H1 (cell line): ENCODE results near the gene RHBDF2. TPM values are rescaled to one million over a fixed set of nuclear protein-coding genes. Genes with fewer than 3 reads are reported as not detected.

Experiments
- CTCF ChIA-PET: fragments of 300-600 bp; sonication (Branson Sonifier 250); formaldehyde crosslinking; loops from one replicate; lab custom pipeline; 2021; ENCODE audit not compliant: partially characterized antibody; lab: Charles Lee
- POLR2A ChIA-PET: fragments of 300-600 bp; sonication (Branson Sonifier 250); formaldehyde crosslinking; loops from one replicate; lab custom pipeline; 2021; ENCODE audit warnings: inconsistent platforms; ENCODE audit not compliant: partially characterized antibody; lab: Charles Lee
- DNase-seq, 2 experiments: peaks; one replicate each; pipeline versions ENCODE4 v3.0.0 to v3.0.0-alpha.2; 2010 to 2022; ENCODE audit warnings: low spot score in 2 of 2, low read depth in 1 of 2, mixed read lengths in 1 of 2
- FAIRE-seq: peaks from 2 replicates; lab custom pipeline; 2011; peaks lifted over from hg19 to GRCh38; lab: Jason Lieb, UNC
- H2AFZ ChIP-seq: 2 replicates; pipeline ENCODE4 v1.8.1; 2012; ENCODE audit warnings: low read length, inconsistent platforms
- H2AK5ac ChIP-seq: 2 replicates; pipeline ENCODE4 v1.6.1; 2013; ENCODE audit warnings: low read depth, low read length
- H2BK120ac ChIP-seq: replicated peaks from 2 replicates; pipeline ENCODE3; 2013; ENCODE audit warnings: low read depth, low read length, inconsistent platforms
- H2BK12ac ChIP-seq: 2 replicates; pipeline ENCODE4 v1.6.1; 2013; ENCODE audit warnings: low read depth, low read length
- H2BK15ac ChIP-seq: 2 replicates; pipeline ENCODE4 v1.6.1; 2013; ENCODE audit warnings: low read length
- H2BK20ac ChIP-seq: 2 replicates; pipeline ENCODE4 v1.6.1; 2013; ENCODE audit warnings: low read length
- H2BK5ac ChIP-seq: 2 replicates; pipeline ENCODE4 v1.6.1; 2013; ENCODE audit warnings: low read depth, low read length
- H3K14ac ChIP-seq: 2 replicates; pipeline ENCODE4 v1.6.1; 2013; ENCODE audit warnings: inconsistent platforms; ENCODE audit not compliant: insufficient read length
- H3K18ac ChIP-seq: 2 replicates; pipeline ENCODE4 v1.6.1; 2013; ENCODE audit warnings: low read length; ENCODE audit errors: extremely low read depth
- H3K23ac ChIP-seq: 2 replicates; pipeline ENCODE4 v1.6.1; 2013; ENCODE audit warnings: inconsistent platforms; ENCODE audit not compliant: insufficient read length
- H3K23me2 ChIP-seq: 2 replicates; pipeline ENCODE4 v1.6.1; 2013; ENCODE audit warnings: low read depth, low read length
- H3K27ac ChIP-seq: 2 replicates; pipeline ENCODE4 v1.6.1; 2011; ENCODE audit warnings: low read depth, low read length, inconsistent platforms
- H3K27me3 ChIP-seq, 4 experiments: replicated peaks in 1 of 4; 1 replicate in 1 of 4; 2 replicates in 3 of 4; pipeline versions ENCODE4 v1.6.1 to v1.8.1; 2011 to 2013; ENCODE audit warnings: low read length in 3 of 4, mild to moderate bottlenecking in 3 of 4, inconsistent platforms in 2 of 4, mixed read lengths in 2 of 4, moderate library complexity in 1 of 4; ENCODE audit not compliant: control insufficient read depth in 3 of 4, insufficient read depth in 3 of 4; ENCODE audit errors: extremely low read depth in 1 of 4
- H3K36me3 ChIP-seq, 4 experiments: 2 replicates each; pipeline versions ENCODE4 v1.6.1 to v1.8.1; 2011 to 2013; ENCODE audit warnings: mild to moderate bottlenecking in 4 of 4, low read length in 3 of 4, moderate library complexity in 2 of 4, control low read depth in 1 of 4, inconsistent platforms in 1 of 4; ENCODE audit not compliant: insufficient read depth in 4 of 4, control insufficient read depth in 2 of 4
- H3K4ac ChIP-seq: replicated peaks from 2 replicates; pipeline ENCODE3; 2013; ENCODE audit warnings: low read length, low read depth, mixed read lengths, inconsistent platforms; ENCODE audit not compliant: insufficient read length
- H3K4me1 ChIP-seq, 4 experiments: replicated peaks in 1 of 4; 1 replicate in 1 of 4; 2 replicates in 3 of 4; pipeline versions ENCODE4 v1.6.1 to v1.8.1; 2011 to 2013; ENCODE audit warnings: low read length in 3 of 4, inconsistent platforms in 2 of 4, mixed read lengths in 1 of 4; ENCODE audit not compliant: insufficient read depth in 4 of 4, control insufficient read depth in 3 of 4
- H3K4me2 ChIP-seq, 2 experiments: 2 replicates each; pipeline versions ENCODE4 v1.6.1 to v1.8.1; 2011 to 2013; ENCODE audit warnings: low read depth in 2 of 2, low read length in 2 of 2, control low read depth in 1 of 2, inconsistent platforms in 1 of 2, mild to moderate bottlenecking in 1 of 2; ENCODE audit not compliant: insufficient read depth in 1 of 2
- H3K4me3 ChIP-seq, 4 experiments: fragments of 200-600, 300-600 bp in 1 of 4; sonication (generic), shearing (Covaris generic), sonication (Bioruptor Twin) in 1 of 4; 2 replicates each; pipeline versions ENCODE4 v1.5.1 to v1.8.1; 2011 to 2016; ENCODE audit warnings: low read length in 4 of 4, low read depth in 3 of 4, control low read depth in 2 of 4, inconsistent platforms in 2 of 4, mild to moderate bottlenecking in 2 of 4, mixed read lengths in 1 of 4, moderate library complexity in 1 of 4; ENCODE audit not compliant: insufficient read depth in 2 of 4; ENCODE audit errors: extremely low read depth in 1 of 4
- H3K56ac ChIP-seq: replicated peaks from 2 replicates; pipeline ENCODE3; 2013; ENCODE audit warnings: low read depth, mild to moderate bottlenecking, mixed read lengths, low read length, inconsistent platforms; ENCODE audit not compliant: insufficient read length
- H3K79me1 ChIP-seq: 2 replicates; pipeline ENCODE4 v1.6.1; 2013; ENCODE audit warnings: low read depth, low read length, control low read depth
- H3K79me2 ChIP-seq, 2 experiments: 2 replicates each; pipeline versions ENCODE4 v1.6.1 to v1.8.1; 2012 to 2013; ENCODE audit warnings: low read length in 2 of 2, mild to moderate bottlenecking in 2 of 2, inconsistent platforms in 1 of 2; ENCODE audit not compliant: insufficient read depth in 2 of 2, control insufficient read depth in 1 of 2
- H3K9ac ChIP-seq, 4 experiments: replicated peaks in 1 of 4; 1 replicate in 1 of 4; 2 replicates in 3 of 4; pipeline versions ENCODE4 v1.6.1 to v1.8.1; 2011 to 2013; ENCODE audit warnings: low read depth in 3 of 4, low read length in 3 of 4, control low read depth in 2 of 4, mild to moderate bottlenecking in 2 of 4, moderate library complexity in 2 of 4, inconsistent platforms in 1 of 4; ENCODE audit errors: extremely low read depth in 1 of 4
- H3K9me3 ChIP-seq, 2 experiments: 2 replicates each; pipeline versions ENCODE4 v1.6.1 to v1.8.1; 2012 to 2013; ENCODE audit warnings: mild to moderate bottlenecking in 2 of 2, moderate library complexity in 2 of 2, control low read depth in 1 of 2, inconsistent platforms in 1 of 2, low read depth in 1 of 2, low read length in 1 of 2, mixed read lengths in 1 of 2; ENCODE audit not compliant: insufficient read depth in 2 of 2
- H4K20me1 ChIP-seq, 2 experiments: replicated peaks in 1 of 2; 2 replicates each; pipeline versions ENCODE3 to v1.8.1; 2011 to 2013; ENCODE audit warnings: inconsistent platforms in 2 of 2, low read length in 2 of 2, mild to moderate bottlenecking in 1 of 2; ENCODE audit not compliant: insufficient read depth in 2 of 2, control insufficient read depth in 1 of 2
- H4K5ac ChIP-seq: 2 replicates; pipeline ENCODE4 v1.6.1; 2013; ENCODE audit warnings: low read length, low read depth, mixed read lengths, inconsistent platforms; ENCODE audit not compliant: insufficient read length
- H4K8ac ChIP-seq: 2 replicates; pipeline ENCODE4 v1.8.0; 2013; ENCODE audit warnings: mild to moderate bottlenecking, moderate library complexity, low read length, inconsistent platforms; ENCODE audit not compliant: insufficient read depth; ENCODE audit errors: extremely low read depth
- H4K91ac ChIP-seq: replicated peaks from 2 replicates; pipeline ENCODE3; 2013; ENCODE audit warnings: low read length, mixed read lengths, inconsistent platforms; ENCODE audit not compliant: insufficient read length
- ASH2L ChIP-seq: fragments of 200-600, 300-600 bp; sonication (generic); IDR thresholded peaks from one replicate; pipeline ENCODE4 v1.7.1; 2017; ENCODE audit warnings: low read length
- CHD1 ChIP-seq: IDR thresholded peaks from 2 replicates; pipeline ENCODE4 v1.6.1; 2012; ENCODE audit warnings: low read depth, low read length, improper control_type of control experiment
- CREB1 ChIP-seq: IDR thresholded peaks from 2 replicates; pipeline ENCODE4 v1.6.1; 2012; ENCODE audit warnings: inconsistent platforms
- GTF2F1 ChIP-seq: IDR thresholded peaks from 2 replicates; pipeline ENCODE4 v1.6.1; 2012; ENCODE audit warnings: low read depth, low read length, improper control_type of control experiment, borderline replicate concordance
- JUND ChIP-seq: IDR thresholded peaks from 2 replicates; pipeline ENCODE4 v1.6.1; 2011; ENCODE audit warnings: mild to moderate bottlenecking, improper control_type of control experiment, low read length
- MAFK ChIP-seq: IDR thresholded peaks from 2 replicates; pipeline ENCODE4 v1.6.1; 2012; ENCODE audit warnings: low read depth, mild to moderate bottlenecking, improper control_type of control experiment, low read length
- RFX5 ChIP-seq: IDR thresholded peaks from 2 replicates; pipeline ENCODE4 v1.6.1; 2011; ENCODE audit warnings: low read depth, low read length, improper control_type of control experiment, borderline replicate concordance
- SAP30 ChIP-seq: fragments of 300-600 bp; sonication (generic); IDR thresholded peaks from 2 replicates; pipeline ENCODE4 v1.7.1; 2012; ENCODE audit warnings: low read length, moderate library complexity, mild to moderate bottlenecking, inconsistent platforms; ENCODE audit not compliant: insufficient read depth, insufficient replicate concordance
- USF2 ChIP-seq: IDR thresholded peaks from 2 replicates; pipeline ENCODE4 v1.6.1; 2011; ENCODE audit warnings: low read length, improper control_type of control experiment
- YY1 ChIP-seq: IDR thresholded peaks from 2 replicates; pipeline ENCODE4 v1.6.1; 2011; ENCODE audit warnings: low read depth, mild to moderate bottlenecking, low read length
- WGBS, 2 experiments: shearing (Covaris generic) in 1 of 2; methylation state at CpG; one replicate each; pipeline versions ENCODE4 v1.1.6 to v1.1.7; 2013 to 2015; ENCODE audit warnings: low lambda C conversion rate in 2 of 2, mixed read lengths in 2 of 2, inconsistent platforms in 1 of 2, low coverage in 1 of 2, missing lambda C conversion rate in 1 of 2; ENCODE audit not compliant: insufficient replicate concordance in 2 of 2, insufficient coverage in 1 of 2, insufficient read length in 1 of 2; ENCODE audit errors: extremely low coverage in 1 of 2, missing lambda C conversion rate in 1 of 2; 5-methylcytosine and 5-hydroxymethylcytosine counted together
- polyA plus RNA-seq, 7 experiments: library from polyadenylated mRNA; depleted of rRNA in 3 of 7; stranded (reverse) in 5 of 7; unstranded in 2 of 7; fragments of >200 nt in 5 of 7; fragments of 200-250 nt in 2 of 7; gene quantifications; 1 replicate in 5 of 7; 2 replicates in 1 of 7; 4 replicates in 1 of 7; pipeline versions ENCODE4 v1.2.1 to v1.2.3, GENCODE V29; 2011 to 2013; ENCODE audit warnings: missing spikeins in 2 of 7, mixed read lengths in 2 of 7
- total RNA-seq: library from RNA; stranded (reverse); fragmentation: NEBNext Ultra II Directional; extraction: Animal tissue kit (Norgen Biotek cat#: 25700); gene quantifications from 2 replicates; pipeline ENCODE4 v1.2.1, GENCODE V29; 2021

RHBDF2 gene
- total and polyA plus RNA-seq, 2 of the 8 experiments (the other 6 are each of a cell fraction or from before 2014, with no cell fraction given), result 21.2 to 25.9 TPM

DNA sequence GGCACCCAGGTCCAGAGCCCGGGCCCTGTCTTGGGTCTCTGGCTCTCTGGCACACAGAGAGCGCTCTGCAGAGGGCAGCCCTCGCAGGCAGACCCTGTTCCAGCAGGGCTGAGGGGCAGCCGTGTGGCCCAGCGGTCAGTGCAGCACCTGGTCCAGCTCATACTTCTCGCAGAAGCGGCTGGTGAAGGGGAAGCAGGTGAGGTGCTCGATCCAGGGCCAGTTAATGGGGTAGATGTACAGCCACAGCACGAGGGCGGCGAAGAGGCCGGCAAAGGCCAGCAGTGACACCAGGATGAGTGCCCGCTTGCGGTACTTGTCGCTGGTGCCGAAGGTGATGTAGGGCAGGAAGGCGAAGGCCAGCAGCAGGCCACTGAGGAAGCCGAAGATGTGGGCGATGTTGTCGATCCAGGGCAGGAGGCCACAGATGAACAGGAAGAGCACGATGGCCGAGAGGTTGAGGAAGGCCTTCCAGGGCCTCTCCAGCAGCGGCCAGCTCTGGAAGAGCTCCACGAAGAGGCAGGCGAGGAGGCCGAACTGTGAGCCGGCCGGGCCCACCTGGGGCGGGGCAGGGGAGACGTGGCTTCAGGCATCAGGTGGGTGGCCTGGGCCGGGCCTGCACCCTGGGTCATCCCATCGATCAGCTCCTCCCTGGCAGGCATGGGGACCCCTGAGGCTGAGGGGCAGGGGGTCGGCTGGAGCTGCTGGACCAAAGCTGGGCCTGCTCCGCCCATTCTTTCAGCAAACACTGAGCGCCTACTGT lies 29.5 kb downstream of the RHBDF2 start:
- 93% methylated on average over 30 of the region's 35 CpGs; no CpG with 5 or more reads in 1 of the 2 experiments for WGBS, 2 experiments
- no peak overlapping the region for H2AK5ac ChIP-seq
- H3K27ac ChIP-seq, result no peak overlapping the region
- no peak overlapping the region for H2BK15ac ChIP-seq
- peaks cover 0 to 6% of the 10 kb centered on the region in 2 experiments for H4K20me1 ChIP-seq
- H2AFZ ChIP-seq, result no peak overlapping the region
- FAIRE-seq (no peak), DNase-seq (no peak)
- H4K5ac ChIP-seq, result no peak overlapping the region
- H3K79me1 ChIP-seq, result no peaks in the 10 kb centered on the region
- no peaks in the 10 kb centered on the region for H3K27me3 ChIP-seq
- no peaks in the 10 kb centered on the region for H3K79me2 ChIP-seq
- H3K23me2 ChIP-seq, result no peaks in the 10 kb centered on the region
- H3K4me2 ChIP-seq, result no peak overlapping the region
- no peak overlapping the region for H3K4ac ChIP-seq
- H2BK12ac ChIP-seq, result no peak overlapping the region
- H3K18ac ChIP-seq, result no peak overlapping the region
- ChIA-PET POLR2A (no interaction called here), CTCF (interaction anchor here (0.8 to 11.0 kb wide), 4 partner anchors 13 to 51 kb away, joined by 3 to 192 read pairs (median 36); partner anchors contain the start of gene RHBDF2)
- H3K9ac ChIP-seq, result no peak overlapping the region
- H4K91ac ChIP-seq, result no peak overlapping the region
- peaks cover 0 to 10% (median 0%) of the 10 kb centered on the region in 4 experiments; a peak in 2 of 8 replicates for H3K36me3 ChIP-seq
- peaks cover 0 to 6% (median 0%) of the 10 kb centered on the region in 4 experiments; a peak in 2 of 7 replicates for H3K4me1 ChIP-seq
- no peak overlapping the region for H3K23ac ChIP-seq
- no peak overlapping the region for H3K56ac ChIP-seq
- H3K9me3 ChIP-seq, result no peaks in the 10 kb centered on the region
- no peak overlapping the region for H2BK5ac ChIP-seq
- no peak overlapping the region for H3K4me3 ChIP-seq
- H2BK120ac ChIP-seq, result no peak overlapping the region
- 0 out of 2 replicates have a peak overlapping the region, but pooled peaks have one; percentile 25 for H4K8ac ChIP-seq
- H3K14ac ChIP-seq, result no peak overlapping the region
- no peak overlapping the region for H2BK20ac ChIP-seq
- TF ChIP-seq JUND (no peak), MAFK (no peak), CHD1 (no peak), USF2 (no peak), ASH2L (no peak), YY1 (no peak), SAP30 (no peak), RFX5 (no peak), CREB1 (no peak), GTF2F1 (no peak)
